H7 (cell line): ENCODE measurements around the gene KCNIP4. TPM values are rescaled to one million over a fixed set of nuclear protein-coding genes. Genes with fewer than 3 reads are reported as not detected.

Experiments
- DNase-seq: peaks from one replicate; pipeline ENCODE4 v3.0.0; 2012
- H3K27me3 ChIP-seq: 2 replicates; pipeline ENCODE4 v1.6.0; 2011; ENCODE audit warnings: mild to moderate bottlenecking, low read length; ENCODE audit not compliant: control insufficient read depth, insufficient read depth
- H3K36me3 ChIP-seq: replicated peaks from 2 replicates; pipeline ENCODE4 v1.5.1; 2011; ENCODE audit warnings: low read length; ENCODE audit not compliant: control insufficient read depth, insufficient read depth
- H3K4me3 ChIP-seq: 2 replicates; pipeline ENCODE4 v1.5.1; 2011; ENCODE audit warnings: low read depth, mild to moderate bottlenecking, control low read depth, low read length, moderate library complexity; ENCODE audit not compliant: insufficient read depth
- total RNA-seq: library from RNA; depleted of rRNA; stranded (reverse); fragments of >200 nt; shearing (Covaris generic); gene quantifications from 2 replicates; pipeline ENCODE4 v1.2.3, GENCODE V29; 2014

The KCNIP4 gene
- total RNA-seq, 1 experiment from 2014 or later = not detected

GRCh38 chr4:21535898-21536297 lies 412.7 kb downstream of the KCNIP4 start:
- no peaks in the 10 kb centered on the region for H3K36me3 ChIP-seq
- H3K4me3 ChIP-seq = no peak overlapping the region
- no peak for DNase-seq
- no peaks in the 10 kb centered on the region for H3K27me3 ChIP-seq

GRCh38 chr4:21531048-21531447 lies 417.5 kb downstream of the KCNIP4 start:
- Histone ChIP-seq H3K27me3 (no peaks in the 10 kb centered on the region), H3K36me3 (no peaks in the 10 kb centered on the region), H3K4me3 (no peak overlapping the region)
- DNase-seq = no peak

- H3K4me3 ChIP-seq = no peak overlapping the region
- DNase-seq = no peak
- no peaks in the 10 kb centered on the region for H3K36me3 ChIP-seq
- no peaks in the 10 kb centered on the region for H3K27me3 ChIP-seq
These were observed 419.4 kb downstream of the KCNIP4 start for GRCh38 chr4:21529214-21529613.

GRCh38 chr4:21522296-21522695 lies 426.3 kb downstream of the KCNIP4 start:
- Histone ChIP-seq H3K4me3 (no peak overlapping the region), H3K27me3 (no peaks in the 10 kb centered on the region), H3K36me3 (no peaks in the 10 kb centered on the region)
- DNase-seq = no peak

- no peak overlapping the region for H3K4me3 ChIP-seq
- no peaks in the 10 kb centered on the region for H3K27me3 ChIP-seq
- H3K36me3 ChIP-seq = no peaks in the 10 kb centered on the region
- DNase-seq = no peak
These were observed 431.3 kb downstream of the KCNIP4 start for GRCh38 chr4:21517126-21517859.

GRCh38 chr4:21514022-21514694 lies 434.4 kb downstream of the KCNIP4 start:
- DNase-seq = no peak
- no peaks in the 10 kb centered on the region for H3K36me3 ChIP-seq

DNA sequence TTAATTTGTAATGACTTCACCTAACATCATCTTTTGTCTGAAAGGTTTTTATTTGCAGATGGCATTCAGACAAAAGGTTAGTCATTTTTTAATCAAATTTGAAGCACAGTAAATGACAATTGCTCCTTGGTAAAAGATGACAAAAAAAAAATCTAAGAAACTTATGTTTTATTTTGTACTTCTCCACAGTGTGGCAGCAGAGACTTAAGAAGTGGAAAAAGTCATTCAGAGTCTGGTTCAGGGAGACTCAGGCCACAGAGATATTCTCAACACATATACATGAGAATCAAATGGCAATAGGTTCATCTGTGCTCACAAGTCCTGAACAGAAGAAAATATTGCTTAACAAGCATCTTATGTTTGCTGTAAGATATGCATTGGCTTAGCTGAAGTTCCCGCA lies 436.2 kb downstream of the KCNIP4 start:
- Histone ChIP-seq H3K27me3 (no peaks in the 10 kb centered on the region), H3K36me3 (no peaks in the 10 kb centered on the region), H3K4me3 (no peak overlapping the region)
- DNase-seq = peak; percentile 4

More at GRCh38 chr4:21514022-21514694, 434.4 kb downstream of the KCNIP4 start:
- Histone ChIP-seq H3K27me3 (no peaks in the 10 kb centered on the region), H3K4me3 (no peak overlapping the region)

DNA sequence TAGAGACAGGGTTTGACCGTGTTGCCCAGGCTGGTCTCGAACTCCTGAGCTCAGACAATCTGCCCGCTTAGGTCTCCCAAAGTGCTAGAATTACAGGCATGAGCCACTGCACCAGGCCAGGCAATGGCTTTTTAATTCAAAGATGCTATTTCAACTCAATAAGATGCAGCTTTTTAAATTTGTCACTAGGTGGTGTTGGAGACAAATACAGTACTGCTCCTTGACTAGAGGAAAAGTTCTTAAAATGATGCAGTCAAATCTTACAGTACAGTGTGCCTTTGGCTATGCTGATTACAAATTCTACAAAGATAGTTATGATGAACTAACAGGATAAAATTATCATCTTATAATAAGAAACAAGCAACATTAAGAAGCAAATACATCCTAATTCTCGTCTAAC lies 441.1 kb downstream of the KCNIP4 start:
- Histone ChIP-seq H3K4me3 (no peak overlapping the region), H3K36me3 (no peaks in the 10 kb centered on the region), H3K27me3 (no peaks in the 10 kb centered on the region)
- no peak for DNase-seq

DNA sequence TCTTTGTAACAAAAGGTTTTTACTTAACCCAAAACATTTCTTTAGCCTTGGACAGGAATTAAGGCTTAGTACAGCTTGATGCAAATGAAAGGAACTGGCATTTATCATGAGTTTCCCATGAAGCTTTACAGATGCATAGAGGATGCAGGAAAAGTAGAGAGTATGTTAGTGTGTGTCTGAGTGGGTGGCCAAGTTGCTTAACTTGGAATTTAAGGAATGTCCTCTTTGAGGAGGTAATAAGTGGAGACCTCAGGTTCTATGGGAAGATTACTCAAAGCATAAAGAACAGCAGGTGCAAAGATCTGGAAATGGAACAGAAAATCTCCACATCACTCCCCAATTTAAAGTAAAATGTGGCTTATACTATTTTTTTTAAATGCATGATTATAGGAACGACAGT lies 457.9 kb downstream of the KCNIP4 start:
- Histone ChIP-seq H3K36me3 (no peaks in the 10 kb centered on the region), H3K4me3 (no peak overlapping the region), H3K27me3 (no peaks in the 10 kb centered on the region)
- DNase-seq = peak; percentile 1

- H3K4me3 ChIP-seq = no peak overlapping the region
- peak; percentile 7 for DNase-seq
These were observed 471.8 kb downstream of the KCNIP4 start for GRCh38 chr4:21476757-21477156.

DNA sequence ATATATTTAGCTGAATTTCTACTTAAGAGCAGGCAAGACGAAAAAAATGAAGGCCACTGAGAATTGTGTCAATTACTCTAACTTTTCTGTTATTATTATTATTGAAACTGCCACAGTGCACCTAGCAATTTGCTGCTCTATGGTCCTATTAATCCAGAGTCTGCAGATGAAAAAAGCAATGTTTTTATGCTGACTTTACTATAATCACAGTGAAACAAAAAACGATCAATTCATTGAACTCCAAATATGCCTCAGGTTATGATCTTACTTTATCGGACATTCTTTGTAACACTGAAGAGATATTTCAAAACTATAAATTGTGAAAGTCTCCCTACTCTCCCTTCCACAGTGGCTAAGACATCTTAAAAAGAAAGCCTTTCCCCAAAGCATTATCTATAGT lies 474.4 kb downstream of the KCNIP4 start:
- DNase-seq = no peak
- H3K27me3 ChIP-seq = no peaks in the 10 kb centered on the region
- no peak overlapping the region for H3K4me3 ChIP-seq
- H3K36me3 ChIP-seq = no peaks in the 10 kb centered on the region

More at GRCh38 chr4:21476757-21477156, 471.8 kb downstream of the KCNIP4 start:
- Histone ChIP-seq H3K27me3 (no peaks in the 10 kb centered on the region), H3K36me3 (no peaks in the 10 kb centered on the region)

- no peaks in the 10 kb centered on the region for H3K36me3 ChIP-seq
- H3K4me3 ChIP-seq = no peak overlapping the region
- no peak for DNase-seq
- no peaks in the 10 kb centered on the region for H3K27me3 ChIP-seq
These were observed 478.0 kb downstream of the KCNIP4 start for GRCh38 chr4:21470535-21470934.

DNA sequence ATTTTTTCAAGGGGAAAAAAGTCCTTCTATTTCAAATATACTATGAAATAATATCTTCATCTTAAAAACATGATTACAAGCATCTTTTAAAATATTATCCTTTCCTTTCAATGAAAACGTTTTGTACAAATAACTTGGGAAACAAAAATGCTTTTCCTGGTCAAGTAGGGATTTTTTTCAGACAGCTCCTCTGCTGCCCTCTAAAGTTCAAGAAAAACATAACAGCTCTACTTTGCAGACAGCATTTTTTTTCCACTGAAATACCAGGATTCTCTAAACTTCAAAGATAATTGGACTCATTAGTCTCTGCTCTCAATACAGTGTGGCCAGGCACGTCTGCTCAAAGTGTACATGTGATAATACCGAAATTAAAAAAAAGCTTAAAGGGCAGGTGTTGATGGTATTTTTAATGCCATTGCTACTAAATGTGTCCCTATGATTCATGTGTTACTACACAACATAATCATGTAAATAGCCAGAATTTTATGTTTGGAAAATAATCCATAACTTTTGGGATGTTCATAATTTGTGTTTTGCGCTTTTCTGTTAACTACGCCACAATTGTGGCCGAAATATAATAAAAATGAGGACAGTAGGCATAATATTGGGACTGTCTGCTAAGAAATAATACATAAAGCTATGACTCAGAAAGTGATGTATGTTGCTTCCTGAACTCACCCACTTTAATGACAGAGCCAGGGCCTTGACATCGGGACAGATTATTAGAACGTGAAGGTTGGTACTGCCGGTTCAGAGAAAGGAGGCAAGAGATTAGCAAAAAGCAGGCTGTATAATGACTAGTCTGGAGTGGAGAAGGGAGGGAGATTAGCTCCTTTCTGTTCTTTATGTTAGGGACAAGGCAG lies 478.9 kb downstream of the KCNIP4 start:
- Histone ChIP-seq H3K36me3 (no peaks in the 10 kb centered on the region), H3K27me3 (no peaks in the 10 kb centered on the region), H3K4me3 (no peak overlapping the region)
- DNase-seq = no peak

DNA sequence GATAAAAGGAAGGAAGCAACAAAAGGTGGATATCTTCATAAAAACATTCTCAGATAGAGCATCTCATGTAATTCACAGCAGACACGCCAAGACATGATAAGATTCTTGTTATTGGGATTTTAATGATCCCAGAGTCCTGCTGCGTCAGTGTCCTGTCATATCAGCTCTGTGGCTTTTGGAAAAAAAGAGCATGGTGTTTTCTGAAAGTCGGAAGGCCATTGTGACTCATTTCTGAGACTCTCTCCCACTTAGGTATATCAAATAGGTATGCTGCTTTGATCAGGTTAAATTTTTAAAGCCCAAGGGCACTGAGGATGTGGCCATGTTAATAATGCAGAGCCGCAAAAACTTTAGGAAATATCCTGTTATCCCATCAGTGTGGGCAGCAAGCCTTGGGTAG lies 481.0 kb downstream of the KCNIP4 start:
- H3K36me3 ChIP-seq = no peaks in the 10 kb centered on the region
- H3K27me3 ChIP-seq = no peaks in the 10 kb centered on the region
- DNase-seq = no peak
- H3K4me3 ChIP-seq = no peak overlapping the region
